ENCODE results near the gene DLK2.
"Not testable (repeated sequence)": the region's sequence is repeated elsewhere in the genome, so short reads cannot be mapped to it uniquely, and the experiment has no call there.

The DLK2 gene

DNA sequence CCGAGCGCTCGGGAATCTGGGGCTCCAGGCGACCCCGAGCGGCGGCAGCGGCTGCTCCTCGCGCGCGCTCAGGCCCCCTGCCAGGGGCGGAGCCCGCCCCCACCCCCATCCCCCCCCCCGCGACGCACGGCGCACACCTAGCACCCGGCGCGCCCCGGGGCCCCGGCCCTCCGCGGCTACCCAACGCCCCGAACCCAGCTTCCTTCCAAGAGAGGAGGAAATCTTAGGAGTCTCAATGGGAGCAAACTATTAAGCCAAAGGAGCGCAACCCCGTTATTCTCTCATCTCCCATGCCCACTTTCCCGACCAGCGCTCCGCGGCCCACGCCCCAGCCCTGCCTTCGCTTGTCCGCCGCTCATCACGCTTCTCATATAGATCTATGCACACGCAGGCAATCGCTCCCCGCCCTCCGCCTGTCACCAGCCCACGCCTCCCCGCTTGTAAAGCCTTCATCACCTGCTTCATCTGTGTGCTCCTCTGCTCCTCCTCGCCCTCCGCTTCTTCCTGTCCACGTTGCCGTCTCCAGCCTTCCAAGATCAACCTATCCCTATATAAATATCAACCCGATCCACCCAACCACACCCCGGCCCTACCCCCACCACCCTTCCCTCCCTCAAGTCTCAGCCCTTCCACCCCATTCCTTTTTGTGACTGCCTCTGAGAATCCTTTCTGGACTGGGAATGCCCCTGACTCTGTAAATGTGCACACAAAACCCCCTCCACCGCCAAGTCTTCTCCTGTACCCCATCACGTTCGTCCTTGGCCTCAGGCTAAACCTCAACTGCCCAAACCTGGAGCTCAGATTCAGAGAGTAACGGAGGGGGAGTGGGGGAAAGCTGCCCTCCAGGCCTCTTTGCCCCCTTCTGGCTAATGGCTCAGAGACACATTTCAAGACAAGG, at the start of gene DLK2:
Gene DLK2 (minus strand): TSS at position 18 of the 898 bp plus-strand sequence. CDS start 723 bp downstream, outside the sequence.
- peak; percentile 48 for DNase-seq

DNA sequence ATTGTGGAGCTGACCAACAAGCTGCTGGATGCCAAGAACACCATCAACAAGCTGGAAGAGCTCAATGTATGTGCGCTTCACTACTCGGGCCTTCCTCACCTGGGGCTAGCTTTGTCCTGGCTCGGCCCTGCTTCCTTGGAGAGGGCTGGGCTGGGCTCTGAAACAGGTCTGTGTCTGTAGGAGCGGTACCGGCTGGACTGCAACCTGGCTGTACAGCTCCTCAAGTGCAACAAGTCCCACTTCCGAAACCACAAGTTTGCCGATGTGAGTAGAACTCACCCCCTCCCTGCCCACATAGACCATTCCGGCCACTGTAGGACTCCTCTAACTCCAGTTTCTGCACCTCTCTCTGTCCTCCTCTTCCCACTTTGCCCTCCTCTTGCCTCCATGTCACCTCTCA, 48.1 kb upstream of the DLK2 start:
- no peak for DNase-seq

GRCh38 chr6:43502666-43503065, 47.3 kb upstream of the DLK2 start:
- no peak for DNase-seq

DNA sequence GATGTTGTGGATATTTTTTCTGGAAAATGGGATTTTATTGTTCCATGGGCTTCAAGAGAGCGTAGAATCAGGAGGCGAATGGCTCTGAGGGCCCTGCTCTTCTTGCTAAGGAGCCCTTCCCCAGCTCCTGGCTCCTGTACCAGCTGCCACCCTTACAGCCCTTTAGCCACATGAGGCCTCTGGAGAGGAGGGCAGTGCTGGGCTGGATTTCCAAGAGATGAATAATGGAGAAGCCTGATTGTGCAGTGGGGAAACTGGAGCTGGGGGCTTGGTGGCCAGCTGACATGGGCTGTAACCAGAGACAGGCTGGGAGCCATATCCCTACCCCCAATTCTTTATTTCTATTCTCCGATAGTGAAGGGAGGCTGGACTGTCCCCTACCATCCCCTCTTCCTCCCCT, 45.6 kb upstream of the DLK2 start:
- no peak for DNase-seq

GRCh38 chr6:43499028-43499815, 43.9 kb upstream of the DLK2 start:
- DNase-seq = no peak

DNA sequence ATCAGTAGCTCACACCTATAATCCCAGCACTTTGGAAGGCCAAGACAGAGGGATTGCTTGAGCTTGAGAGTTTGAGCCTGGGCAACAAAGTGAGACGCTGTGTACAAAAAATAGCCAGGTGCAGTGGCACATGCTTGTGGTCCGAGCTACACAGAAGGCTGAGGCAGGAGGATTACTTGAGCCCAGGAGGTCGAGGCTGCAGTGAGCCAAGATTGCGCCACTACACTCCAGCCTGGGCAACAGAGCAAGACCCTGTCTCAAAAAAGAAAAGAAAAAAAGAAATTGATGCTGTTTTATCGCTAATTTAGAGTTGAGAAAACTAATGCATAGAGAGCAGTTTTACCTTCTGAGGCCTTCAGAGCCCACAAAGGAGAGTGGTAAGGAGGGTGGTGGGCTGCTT, 42.9 kb upstream of the DLK2 start:
- DNase-seq = not testable (repeated sequence)

GRCh38 chr6:43497689-43498088, 42.3 kb upstream of the DLK2 start:
- DNase-seq = no peak

GRCh38 chr6:43497129-43497396, 41.7 kb upstream of the DLK2 start:
- no peak for DNase-seq

DNA sequence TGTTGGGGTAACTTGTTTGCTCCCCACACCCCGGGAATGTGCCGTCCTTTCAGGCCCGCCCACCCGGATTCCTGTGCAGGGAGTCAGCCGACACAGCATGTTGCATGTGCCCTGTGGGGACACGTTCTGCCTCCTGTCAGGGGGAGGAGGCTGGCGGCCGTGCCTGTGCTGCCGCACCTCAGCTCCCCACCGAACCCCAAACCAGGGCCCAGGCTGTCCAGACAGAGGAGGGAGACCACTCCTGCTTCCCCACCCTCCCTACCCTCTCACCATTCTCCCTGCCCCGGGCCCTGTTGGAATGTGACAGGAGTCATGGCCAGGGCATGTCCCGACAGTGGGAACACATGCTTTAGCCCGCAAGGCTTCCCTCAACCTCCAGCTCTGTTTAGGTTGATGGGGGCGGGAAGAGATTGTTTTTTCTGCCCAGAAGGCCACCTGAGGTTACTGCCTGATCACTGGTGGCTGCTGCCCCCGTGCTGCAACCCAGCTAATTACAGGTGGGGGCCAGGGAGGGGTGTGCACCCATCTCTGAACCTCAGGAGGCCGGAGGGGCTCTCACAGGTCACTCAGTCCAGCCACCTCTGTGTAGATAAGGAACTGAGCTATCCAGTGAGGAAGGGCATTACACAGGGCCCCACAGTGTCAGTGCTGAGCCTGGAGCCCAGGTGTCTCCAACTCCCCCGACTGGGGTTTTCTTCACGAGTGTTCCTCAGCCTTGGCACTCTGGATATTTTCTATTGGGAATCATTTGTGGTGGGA, 41.2 kb upstream of the DLK2 start:
- DNase-seq = no peak

- DNase-seq = no peak
These were observed 40.1 kb upstream of the DLK2 start for GRCh38 chr6:43495409-43495941.

- no peak for DNase-seq
These were observed 39.4 kb upstream of the DLK2 start for GRCh38 chr6:43494766-43495165.

- no peak for DNase-seq
These were observed 39.0 kb upstream of the DLK2 start for GRCh38 chr6:43494321-43494720.

DNA sequence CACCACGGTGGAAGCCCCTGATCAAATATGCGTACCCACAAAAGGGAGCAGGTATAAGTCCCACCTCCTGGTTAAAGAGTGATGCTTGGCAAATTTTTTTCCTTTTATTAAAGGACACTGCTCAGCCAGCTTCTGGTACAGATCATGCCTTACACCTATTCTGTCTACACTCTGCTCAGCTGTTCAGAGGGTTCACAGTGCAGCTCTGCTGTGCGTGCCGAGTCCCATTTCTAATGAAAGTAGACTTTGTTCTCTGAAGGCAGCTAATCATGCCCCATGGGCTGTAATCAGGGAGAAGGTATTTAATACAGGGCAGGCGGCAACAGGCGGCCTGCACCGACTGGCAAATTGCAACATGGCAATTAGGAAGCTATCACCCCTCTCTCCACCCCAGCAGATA, 38.5 kb upstream of the DLK2 start:
- DNase-seq = no peak

DNA sequence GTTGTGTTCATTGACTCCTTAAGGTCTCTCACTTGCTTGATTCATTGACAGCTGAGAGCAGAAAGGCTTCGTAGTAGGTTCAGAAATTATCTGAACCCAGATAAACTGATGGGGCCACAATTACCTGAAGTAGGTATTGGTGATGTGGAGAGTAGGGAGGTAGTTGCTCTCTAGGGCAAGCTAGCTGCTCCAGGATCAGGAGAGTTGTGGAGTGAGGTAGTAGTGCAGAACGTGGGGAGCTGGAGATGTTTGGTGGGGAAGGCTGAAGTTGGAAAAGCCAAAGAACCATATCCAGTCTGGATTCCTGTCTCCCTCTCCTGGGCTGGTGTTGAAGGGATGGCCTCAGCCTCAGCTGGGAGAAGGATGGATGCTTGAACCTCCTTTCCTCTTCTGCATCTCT, 37.9 kb upstream of the DLK2 start:
- DNase-seq = no peak

DNA sequence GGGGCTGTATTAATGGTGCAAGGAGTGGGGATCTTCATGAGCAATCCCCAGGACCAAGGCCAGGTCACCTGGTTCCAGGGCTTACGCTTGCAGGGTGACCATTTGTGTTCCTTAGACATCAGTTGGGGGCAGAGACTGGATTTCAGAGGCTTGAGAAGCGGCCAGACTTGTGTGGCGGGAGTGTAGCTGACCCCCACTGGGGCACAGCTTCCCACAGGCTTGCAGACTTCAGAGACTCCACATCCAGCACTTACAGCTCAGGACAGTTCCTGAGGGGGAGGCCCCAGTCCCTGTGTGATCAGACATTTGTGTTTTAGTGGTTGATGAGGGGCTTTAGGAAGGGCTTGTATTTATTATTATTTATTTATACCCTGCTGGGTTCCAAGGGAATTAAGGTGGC, 37.3 kb upstream of the DLK2 start:
- DNase-seq = no peak

DNA sequence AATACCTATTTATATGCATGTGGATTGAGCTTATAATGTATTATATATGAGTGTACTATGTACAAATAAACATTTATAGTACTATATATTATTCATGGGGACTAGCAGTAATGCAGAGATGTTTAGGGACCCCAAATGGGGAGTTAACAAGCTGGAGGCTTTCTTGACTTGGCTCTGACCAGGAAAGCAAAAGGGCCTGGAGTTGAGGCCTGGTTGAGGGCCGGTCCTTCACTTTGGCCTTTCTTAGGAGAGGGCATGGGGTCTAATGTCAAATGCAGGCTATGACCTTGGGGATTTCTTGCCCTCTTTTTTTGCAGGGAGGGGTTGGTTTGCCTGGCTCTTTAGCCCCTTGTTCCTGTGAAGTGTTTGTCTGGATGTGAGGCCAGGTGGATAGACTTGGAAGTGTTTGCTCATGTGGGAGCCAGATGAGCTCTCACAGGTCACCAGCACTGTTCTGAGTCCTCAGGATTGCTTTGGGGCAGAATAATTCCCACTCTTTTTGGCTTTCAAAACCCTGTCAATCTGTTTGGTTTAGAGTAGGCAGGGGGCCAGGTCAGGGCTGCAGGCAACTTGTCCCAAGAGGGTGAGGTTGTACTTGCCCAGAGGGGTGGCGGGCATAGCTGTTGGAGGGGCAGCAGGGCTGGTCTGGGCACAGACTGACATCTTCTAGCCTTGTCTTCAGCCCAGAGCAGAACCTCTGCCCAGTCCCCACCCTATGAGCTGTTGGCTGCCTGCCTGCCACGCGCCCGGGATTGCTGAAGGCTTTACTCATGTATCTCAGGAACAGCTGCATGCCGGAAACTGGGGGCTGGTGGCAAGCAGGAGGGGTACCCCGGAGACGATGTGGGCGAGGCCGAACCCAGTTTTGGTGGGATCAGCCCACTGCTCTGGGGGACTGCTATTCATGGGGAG, 36.7 kb upstream of the DLK2 start:
- DNase-seq = no peak

GRCh38 chr6:43490523-43490939, 35.2 kb upstream of the DLK2 start:
- no peak for DNase-seq

DNA sequence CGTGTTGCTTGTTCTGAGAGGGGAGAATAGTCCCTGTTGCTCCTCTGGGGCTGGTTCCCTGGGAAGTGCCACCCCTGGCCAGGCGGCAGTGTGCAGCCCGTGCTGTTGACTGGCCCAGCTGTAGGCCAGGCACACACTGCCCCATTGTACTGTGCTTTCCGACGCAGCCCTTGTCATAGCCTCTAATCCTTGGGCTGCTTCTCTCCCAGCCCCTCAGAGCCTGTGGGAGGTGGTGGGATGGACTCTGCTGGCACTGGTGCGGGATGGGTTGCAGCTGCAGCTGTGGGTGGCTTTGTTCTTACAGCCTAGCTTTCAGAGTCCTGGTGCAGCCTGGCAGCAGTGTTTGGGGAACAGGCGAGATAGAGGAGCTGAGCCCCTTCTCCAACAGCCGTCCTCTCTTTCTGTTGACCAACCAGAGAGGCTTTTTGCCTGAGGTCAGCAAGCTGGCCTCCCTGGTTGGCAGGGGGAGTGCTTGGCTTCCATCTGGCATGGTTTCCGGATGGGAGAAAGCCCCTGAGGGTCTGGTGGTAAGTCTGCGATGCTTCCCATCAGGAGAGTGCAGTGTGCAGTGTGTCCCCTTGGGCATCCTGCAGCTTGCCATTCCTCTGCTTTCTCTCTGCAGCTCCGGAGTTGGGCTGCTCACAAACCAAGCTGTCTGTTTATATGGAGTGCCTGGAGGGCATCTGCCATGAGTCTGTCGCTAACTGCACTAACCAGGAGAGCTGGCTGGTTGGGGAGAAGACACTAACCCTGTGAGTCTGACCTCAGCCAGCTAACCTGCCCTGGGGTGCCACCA, 34.1 kb upstream of the DLK2 start:
- DNase-seq = no peak

- no peak for DNase-seq
These were observed 33.4 kb upstream of the DLK2 start for GRCh38 chr6:43488667-43489276.

DNA sequence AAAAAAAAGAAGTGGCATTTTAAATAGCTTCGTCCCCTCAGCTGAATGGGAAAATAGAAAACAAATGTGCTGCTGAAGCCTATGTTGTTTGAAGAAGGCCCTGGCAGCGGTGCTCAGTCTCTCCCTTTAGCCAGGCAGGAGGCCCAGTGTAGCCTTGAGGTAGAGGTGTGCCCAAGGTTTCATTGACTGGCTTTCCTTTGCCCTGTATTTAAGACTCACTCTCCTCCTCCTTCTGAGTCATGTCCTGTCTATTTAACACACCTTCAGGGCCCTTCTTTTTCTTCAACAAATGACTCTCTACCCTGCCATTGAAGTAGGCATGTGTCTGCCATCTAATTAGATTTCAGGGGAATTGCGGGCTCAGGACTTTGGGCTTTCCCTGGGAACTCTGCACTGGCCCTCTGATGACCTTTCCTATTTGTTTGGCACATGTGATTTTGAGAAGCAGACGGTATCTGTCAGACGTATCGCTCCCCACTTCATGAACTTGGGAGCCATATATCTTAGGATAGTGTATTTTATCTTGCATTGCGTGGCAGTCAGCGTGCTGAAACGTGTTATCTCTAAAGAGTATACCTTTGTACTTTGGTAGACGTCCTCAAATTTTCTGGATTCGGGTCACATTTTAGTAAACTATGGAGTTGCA, 26.4 kb upstream of the DLK2 start:
- DNase-seq = peak; percentile 36
